22Rv1 (cell line): ENCODE results near the gene SIRPB1.

Experiments used
- CTCF ChIP-seq: fragments of 450-650 bp; IDR thresholded peaks from 2 replicates; pipeline ENCODE4 v1.5.1; 2017; ENCODE audit warnings: mild to moderate bottlenecking
- ZFX ChIP-seq: fragments of 450-650 bp; IDR thresholded peaks from 2 replicates; pipeline ENCODE4 v1.6.1; 2017; ENCODE audit warnings: antibody characterized with exemption, borderline replicate concordance

DNA sequence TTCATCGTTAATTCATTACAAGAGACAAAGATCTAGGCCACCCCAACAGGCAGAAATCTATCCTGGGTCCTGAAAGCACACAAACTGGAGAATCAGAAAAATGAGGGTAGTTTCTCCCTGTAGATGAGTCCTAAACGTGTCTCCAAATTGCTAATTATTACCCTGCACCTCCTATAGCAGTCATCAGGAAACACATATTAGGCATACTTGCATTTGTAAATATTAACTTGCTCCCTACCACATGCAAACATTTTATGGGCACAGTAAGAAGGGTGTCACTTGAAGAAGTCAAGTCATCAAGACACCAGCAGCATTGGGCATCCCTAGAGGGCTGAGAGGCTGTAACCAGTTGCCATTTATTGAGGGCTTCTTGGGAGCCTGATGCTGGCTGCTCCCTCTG, 17.9 kb upstream of the SIRPB1 start:
- TF ChIP-seq CTCF (no peak), ZFX (no peak)
